HCT116 (cell line): ENCODE data around the gene MMP13.

Source experiments
- CTCF ChIP-seq, 3 experiments: fragments of 200-600 bp in 1 of 3; sonication (generic) in 1 of 3; IDR thresholded peaks in 2 of 3; conservative IDR thresholded peaks in 1 of 3; 2 replicates each; pipeline ENCODE4 v1.5.1; 2012 to 2017; ENCODE audit warnings: low read depth in 2 of 3, low read length in 2 of 3, antibody characterized with exemption in 1 of 3, borderline replicate concordance in 1 of 3, control low read depth in 1 of 3, mild to moderate bottlenecking in 1 of 3, mixed read lengths in 1 of 3, mixed run types in 1 of 3, moderate library complexity in 1 of 3; ENCODE audit not compliant: insufficient read depth in 1 of 3
- EZH2 ChIP-seq: fragments of 200-600 bp; sonication (generic); IDR thresholded peaks from 2 replicates; pipeline ENCODE4 v1.6.1; 2017; ENCODE audit warnings: antibody characterized with exemption, mixed run types
- POLR2A ChIP-seq: IDR thresholded peaks from 2 replicates; pipeline ENCODE4 v1.7.0; 2011; ENCODE audit warnings: borderline replicate concordance; ENCODE audit not compliant: insufficient read depth, insufficient read length; ENCODE audit errors: extremely low read depth
- YY1 ChIP-seq: IDR thresholded peaks from 2 replicates; pipeline ENCODE4 v1.6.1; 2011; ENCODE audit warnings: low read length, low read depth, moderate library complexity, mild to moderate bottlenecking; ENCODE audit not compliant: insufficient replicate concordance; ENCODE audit errors: extremely low read depth

- TF ChIP-seq EZH2, result no peak
- TF ChIP-seq CTCF (IDR thresholded peaks at IDR 0.05 in 2 of 3, conservative IDR thresholded peaks at IDR 0.05 in 1 of 3; ENCODE audit: borderline replicate concordance in 1 of 3, insufficient read depth in 1 of 3, low read depth in 2 of 3, low read length in 2 of 3), result no peak
- no peak for TF ChIP-seq YY1
- no peak for TF ChIP-seq POLR2A
These were observed 40.5 kb downstream of the MMP13 start for GRCh38 chr11:102915044-102915375.
